ENCODE measurements around the gene MLLT6. TPM values are rescaled to one million over a fixed set of nuclear protein-coding genes. Genes with fewer than 3 reads are reported as not detected.

MLLT6 gene
- total and polyA plus RNA-seq, 2 of the 13 experiments (the other 11 are each of a cell fraction or from before 2014, with no cell fraction given) = 50.7 to 69.5 TPM

- no peak for TF ChIP-seq SMARCC2 (IDR thresholded peaks at IDR 0.05)
- TF ChIP-seq GLMP (CRISPR knock-in tag; IDR thresholded peaks at IDR 0.05; ENCODE audit: borderline replicate concordance) = no peak
- TF ChIP-seq HNRNPK (IDR thresholded peaks at IDR 0.05; ENCODE audit: low read depth, low read length, poor library complexity, severe bottlenecking) = no peak
- TF ChIP-seq IKZF4 (CRISPR knock-in tag; IDR thresholded peaks at IDR 0.05; ENCODE audit: borderline replicate concordance, low read depth, not compliant biosample characterization) = no peak
- no peak for TF ChIP-seq ZBTB1 (CRISPR knock-in tag; IDR thresholded peaks at IDR 0.05; ENCODE audit: borderline replicate concordance)
- TF ChIP-seq MXI1 (IDR thresholded peaks at IDR 0.05; ENCODE audit: borderline replicate concordance, low read depth, low read length) = peak; percentile 19; the same call in 1 of the 3 replicates
- 0 out of 2 replicates have a peak, but pooled peaks have one; percentile 66 for TF ChIP-seq ZNF678 (CRISPR knock-in tag; IDR thresholded peaks at IDR 0.05)
- no peak; the same call in 1 of the 2 replicates for TF ChIP-seq HNF4G (IDR thresholded peaks at IDR 0.05; ENCODE audit: borderline replicate concordance, low read depth, low read length)
- TF ChIP-seq HNF4G (CRISPR knock-in tag; IDR thresholded peaks at IDR 0.05; ENCODE audit: borderline replicate concordance, low read depth) = no peak
- no peak for TF ChIP-seq E2F5 (CRISPR knock-in tag; conservative IDR thresholded peaks at IDR 0.05)
- TF ChIP-seq SOX6 (IDR thresholded peaks at IDR 0.05) = no peak
- TF ChIP-seq SOX6 (CRISPR knock-in tag; IDR thresholded peaks at IDR 0.05) = peak; percentile 86
- TF ChIP-seq KDM2A (CRISPR knock-in tag; IDR thresholded peaks at IDR 0.05; ENCODE audit: borderline replicate concordance, low read depth) = peak; percentile 59; the same call in 1 of the 2 replicates
- 0 out of 2 replicates have a peak, but pooled peaks have one; percentile 55 for TF ChIP-seq ZNF34 (CRISPR knock-in tag; IDR thresholded peaks at IDR 0.05; ENCODE audit: borderline replicate concordance)
- TF ChIP-seq NCOA2 (CRISPR knock-in tag; IDR thresholded peaks at IDR 0.05) = 0 out of 2 replicates have a peak, but pooled peaks have one; percentile 12
- TF ChIP-seq GTF2F1 (IDR thresholded peaks at IDR 0.05; ENCODE audit: low read length) = no peak
- no peak for TF ChIP-seq ZNF256 (CRISPR knock-in tag; conservative IDR thresholded peaks at IDR 0.05)
- TF ChIP-seq JUND (CRISPR knock-in tag; IDR thresholded peaks at IDR 0.05) = no peak
- no peak for TF ChIP-seq TFE3 (CRISPR knock-in tag; IDR thresholded peaks at IDR 0.05)
- no peak for TF ChIP-seq BCL3 (CRISPR knock-in tag; IDR thresholded peaks at IDR 0.05)
- no peak for TF ChIP-seq ZNF343 (CRISPR knock-in tag; IDR thresholded peaks at IDR 0.05)
- peak; percentile 28 for TF ChIP-seq HBP1 (CRISPR knock-in tag; IDR thresholded peaks at IDR 0.05; ENCODE audit: low read depth)
- TF ChIP-seq ZNF484 (CRISPR knock-in tag; IDR thresholded peaks at IDR 0.05; ENCODE audit: borderline replicate concordance, low read depth) = no peak
- no peak for TF ChIP-seq PTBP1 (IDR thresholded peaks at IDR 0.05; ENCODE audit: low read depth, low read length, poor library complexity, severe bottlenecking)
These were observed 881 bp downstream of the MLLT6 start (continued) for GRCh38 chr17:38705803-38706504.

Measured in HepG2 (cell line).